Parathyroid adenoma (tissue), 2 donors: ENCODE measurements around the gene ERCC6.

Experiments
- H2AFZ ChIP-seq: fragments of 300-600 bp; sonication (generic); one replicate; pipeline ENCODE4 v1.7.0; 2017; ENCODE audit warnings: antibody characterized with exemption, mild to moderate bottlenecking
- H3K27ac ChIP-seq: fragments of 300-600 bp; sonication (generic); one replicate; pipeline ENCODE4 v1.7.0; 2017
- H3K27me3 ChIP-seq: fragments of 300-600 bp; sonication (generic); one replicate; pipeline ENCODE4 v1.7.0; 2017; ENCODE audit warnings: low read length; ENCODE audit not compliant: control insufficient read depth, insufficient read depth
- H3K36me3 ChIP-seq: fragments of 300-600 bp; sonication (generic); one replicate; pipeline ENCODE4 v1.7.0; 2017; ENCODE audit warnings: low read length; ENCODE audit not compliant: control insufficient read depth, insufficient read depth
- H3K4me1 ChIP-seq: fragments of 300-600 bp; sonication (generic); one replicate; pipeline ENCODE4 v1.7.0; 2017; ENCODE audit warnings: control low read depth
- H3K4me2 ChIP-seq: fragments of 300-600 bp; sonication (generic); one replicate; pipeline ENCODE4 v1.7.0; 2017; ENCODE audit warnings: low read length
- H3K4me3 ChIP-seq: fragments of 300-600 bp; sonication (generic); one replicate; pipeline ENCODE4 v1.7.0; 2017; ENCODE audit warnings: low read depth, low read length
- H3K79me2 ChIP-seq: fragments of 300-600 bp; sonication (generic); one replicate; pipeline ENCODE4 v1.7.0; 2017; ENCODE audit warnings: control low read depth
- H3K9ac ChIP-seq: fragments of 300-600 bp; sonication (generic); one replicate; pipeline ENCODE4 v1.7.0; 2017; ENCODE audit warnings: mild to moderate bottlenecking
- H3K9me3 ChIP-seq: fragments of 300-600 bp; sonication (generic); one replicate; pipeline ENCODE4 v1.7.0; 2017; ENCODE audit warnings: low read length; ENCODE audit not compliant: control insufficient read depth
- CTCF ChIP-seq: fragments of 300-600 bp; sonication (generic); IDR thresholded peaks from one replicate; pipeline ENCODE4 v1.7.0; 2017; ENCODE audit warnings: antibody characterized with exemption, mild to moderate bottlenecking
- donor health status: primary hyperparathyroidism.

Gene ERCC6

GRCh38 chr10:49534670-49535381 lies 4.1 kb downstream of the ERCC6 start:
- H3K4me3 ChIP-seq = no peak overlapping the region
- H3K36me3 ChIP-seq = no peaks in the 10 kb centered on the region
- H3K27ac ChIP-seq = no peak overlapping the region
- TF ChIP-seq CTCF = no peak
- H3K9me3 ChIP-seq = no peaks in the 10 kb centered on the region
- peaks cover 40% of the 10 kb centered on the region for H3K79me2 ChIP-seq
- H3K27me3 ChIP-seq = no peaks in the 10 kb centered on the region
- H2AFZ ChIP-seq = no peak overlapping the region
- no peak overlapping the region for H3K9ac ChIP-seq
- H3K4me2 ChIP-seq = no peak overlapping the region
- peaks cover 8% of the 10 kb centered on the region for H3K4me1 ChIP-seq

DNA sequence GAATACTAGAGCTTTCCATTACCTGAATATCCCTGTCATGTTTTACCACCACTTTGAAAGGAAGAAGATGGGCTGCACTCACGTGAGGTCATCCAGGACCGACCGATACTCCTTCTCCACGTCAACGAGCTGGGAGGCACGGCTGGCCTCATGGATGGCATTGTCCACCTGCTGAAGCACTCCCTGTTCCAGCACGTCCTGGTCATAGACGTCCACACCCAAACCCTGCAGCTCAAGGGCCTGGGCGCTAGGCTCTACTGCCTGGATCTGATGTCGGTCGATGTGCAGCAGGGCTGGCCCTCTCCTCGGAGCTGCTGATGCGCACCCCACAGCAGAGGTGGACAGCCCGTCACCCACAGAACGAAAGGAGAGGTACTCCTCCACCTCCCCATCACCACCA lies 6.5 kb downstream of the ERCC6 start:
- Histone ChIP-seq H3K79me2 (peaks cover 30% of the 10 kb centered on the region), H2AFZ (no peak overlapping the region), H3K27me3 (no peaks in the 10 kb centered on the region), H3K9me3 (no peaks in the 10 kb centered on the region), H3K9ac (no peak overlapping the region), H3K4me1 (no peaks in the 10 kb centered on the region), H3K4me3 (no peak overlapping the region), H3K36me3 (no peaks in the 10 kb centered on the region), H3K27ac (no peak overlapping the region), H3K4me2 (no peak overlapping the region)
- TF ChIP-seq CTCF = no peak

GRCh38 chr10:49528977-49529506 lies 9.9 kb downstream of the ERCC6 start:
- TF ChIP-seq CTCF = no peak
- Histone ChIP-seq H3K4me2 (no peak overlapping the region), H3K9ac (no peak overlapping the region), H3K27me3 (no peaks in the 10 kb centered on the region), H3K4me3 (no peak overlapping the region), H3K4me1 (no peaks in the 10 kb centered on the region), H3K27ac (no peak overlapping the region), H3K79me2 (peaks cover 13% of the 10 kb centered on the region), H3K9me3 (no peaks in the 10 kb centered on the region), H2AFZ (no peak overlapping the region), H3K36me3 (no peaks in the 10 kb centered on the region)

- no peaks in the 10 kb centered on the region for H3K36me3 ChIP-seq
- no peak overlapping the region for H3K4me3 ChIP-seq
- H3K9me3 ChIP-seq = no peaks in the 10 kb centered on the region
- H3K27ac ChIP-seq = no peak overlapping the region
- no peak for TF ChIP-seq CTCF
- H3K4me2 ChIP-seq = no peak overlapping the region
- peaks cover 13% of the 10 kb centered on the region for H3K79me2 ChIP-seq
- H2AFZ ChIP-seq = no peak overlapping the region
- H3K9ac ChIP-seq = no peak overlapping the region
- no peaks in the 10 kb centered on the region for H3K27me3 ChIP-seq
- no peaks in the 10 kb centered on the region for H3K4me1 ChIP-seq
Measured at GRCh38 chr10:49527850-49528249, 11.1 kb downstream of the ERCC6 start.

DNA sequence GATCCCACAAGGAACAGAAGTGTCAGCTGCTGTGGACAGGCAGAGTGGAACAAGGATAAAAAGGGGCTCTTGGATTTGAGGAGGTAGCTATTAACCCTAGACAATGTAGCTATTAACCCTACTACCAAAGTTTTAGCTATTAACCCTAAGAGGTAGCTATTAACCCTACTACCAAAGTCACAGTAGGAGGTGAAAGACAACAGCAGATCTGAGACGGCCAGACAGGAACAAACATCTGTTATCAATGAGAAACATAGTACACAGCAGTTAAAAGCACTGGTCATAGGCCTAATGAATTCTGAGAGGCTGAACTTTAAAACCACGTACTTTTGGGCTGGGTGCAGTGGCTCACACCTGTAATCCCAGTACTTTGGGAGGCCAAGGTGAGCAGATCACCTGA lies 11.9 kb downstream of the ERCC6 start:
- H3K9me3 ChIP-seq = no peaks in the 10 kb centered on the region
- TF ChIP-seq CTCF = no peak
- no peak overlapping the region for H2AFZ ChIP-seq
- peaks cover 6% of the 10 kb centered on the region for H3K79me2 ChIP-seq
- H3K4me1 ChIP-seq = no peaks in the 10 kb centered on the region
- no peak overlapping the region for H3K4me3 ChIP-seq
- no peaks in the 10 kb centered on the region for H3K36me3 ChIP-seq
- no peaks in the 10 kb centered on the region for H3K27me3 ChIP-seq
- H3K4me2 ChIP-seq = no peak overlapping the region
- H3K27ac ChIP-seq = no peak overlapping the region
- no peak overlapping the region for H3K9ac ChIP-seq
